Measurements from ENCODE around the gene JUNB. TPM values are rescaled to one million over a fixed set of nuclear protein-coding genes. Genes with fewer than 3 reads are reported as not detected.

Gene JUNB
- total and polyA plus RNA-seq, 2 of the 13 experiments (the other 11 are each of a cell fraction or from before 2014, with no cell fraction given), result 7.7 to 8.2 TPM

- TF ChIP-seq ZNF619 (CRISPR knock-in tag; IDR thresholded peaks at IDR 0.05) (0 out of 2 replicates have a peak, but pooled peaks have one; percentile 72), ZNF225 (CRISPR knock-in tag; IDR thresholded peaks at IDR 0.05) (peak; percentile 72), POGZ (CRISPR knock-in tag; IDR thresholded peaks at IDR 0.05) (no peak), KDM2A (CRISPR knock-in tag; IDR thresholded peaks at IDR 0.05; ENCODE audit: borderline replicate concordance, low read depth) (peak; percentile 26; the same call in 1 of the 2 replicates), ZNF772 (CRISPR knock-in tag; IDR thresholded peaks at IDR 0.05) (peak; percentile 42; the same call in 1 of the 2 replicates), MXD1 (CRISPR knock-in tag; IDR thresholded peaks at IDR 0.05) (peak; percentile 68; the same call in 1 of the 2 replicates), ZXDC (CRISPR knock-in tag; IDR thresholded peaks at IDR 0.05) (no peak), ZBTB38 (CRISPR knock-in tag; IDR thresholded peaks at IDR 0.05) (peak; percentile 85), ZKSCAN5 (CRISPR knock-in tag; IDR thresholded peaks at IDR 0.05) (0 out of 2 replicates have a peak, but pooled peaks have one; percentile 49), MNT (IDR thresholded peaks at IDR 0.05) (peak; percentile 60), MXD4 (CRISPR knock-in tag; IDR thresholded peaks at IDR 0.05) (no peak), KLF11 (CRISPR knock-in tag; IDR thresholded peaks at IDR 0.05) (no peak), ZNF20 (CRISPR knock-in tag; IDR thresholded peaks at IDR 0.05) (no peak), NR2F2 (IDR thresholded peaks at IDR 0.05; ENCODE audit: borderline replicate concordance, low read depth) (no peak), ZNF879 (CRISPR knock-in tag; IDR thresholded peaks at IDR 0.05) (no peak; the same call in 1 of the 2 replicates), MYC (CRISPR knock-in tag; IDR thresholded peaks at IDR 0.05; ENCODE audit: borderline replicate concordance) (peak; percentile 55; the same call in 1 of the 2 replicates), ATF6 (CRISPR knock-in tag; conservative IDR thresholded peaks at IDR 0.05) (0 out of 2 replicates have a peak, but pooled peaks have one; percentile 59), ZNF468 (CRISPR knock-in tag; IDR thresholded peaks at IDR 0.05) (peak; percentile 53; the same call in 1 of the 2 replicates), PBX2 (CRISPR knock-in tag; IDR thresholded peaks at IDR 0.05) (no peak), TMF1 (CRISPR knock-in tag; IDR thresholded peaks at IDR 0.05; ENCODE audit: low read depth) (0 out of 2 replicates have a peak, but pooled peaks have one; percentile 25), MATR3 (CRISPR knock-in tag; IDR thresholded peaks at IDR 0.05) (no peak), RFXAP (CRISPR knock-in tag; IDR thresholded peaks at IDR 0.05; ENCODE audit: borderline replicate concordance) (0 out of 2 replicates have a peak, but pooled peaks have one; percentile 8)
These were observed 16.4 kb upstream of the JUNB start, which contains the start of gene HOOK2 (continued) for GRCh38 chr19:12774588-12775555.

Data from HepG2 (cell line).